ENCODE measurements around the gene CLCN1. TPM values are rescaled to one million over a fixed set of nuclear protein-coding genes. Genes with fewer than 3 reads are reported as not detected.

CLCN1 gene
- total and polyA plus RNA-seq, 2 of the 8 experiments (the other 6 are each of a cell fraction or from before 2014, with no cell fraction given) = 0.36 to 0.41 TPM

DNA sequence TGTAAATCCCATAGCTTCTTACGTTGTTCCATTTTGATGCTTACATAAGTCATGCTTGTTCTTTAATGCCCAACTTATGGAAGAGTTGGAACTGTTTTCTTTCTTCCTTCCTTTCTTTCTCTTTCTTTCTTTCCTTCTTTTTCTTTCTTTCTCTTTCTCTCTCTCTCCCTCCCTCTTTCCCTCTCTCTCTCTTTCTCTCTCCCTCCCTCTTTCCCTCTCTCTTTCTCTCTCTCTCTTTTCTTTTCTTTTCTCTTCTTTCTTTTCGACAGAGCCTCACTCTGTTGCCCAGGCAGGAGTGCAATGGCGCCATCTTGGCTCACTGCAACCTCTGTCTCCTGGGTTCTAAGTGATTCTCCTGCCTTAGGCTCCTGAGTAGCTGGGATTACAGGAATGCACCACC is 27.7 kb downstream of the CLCN1 start:
- H3K27me3 ChIP-seq (replicated peaks in 1 of 4; ENCODE audit: control insufficient read depth in 3 of 4, extremely low read depth in 1 of 4, insufficient read depth in 3 of 4, low read length in 3 of 4) = peaks cover 0 to 3% (median 0%) of the 10 kb centered on the region in 4 experiments; a peak in 2 of 7 replicates
- H3K23me2 ChIP-seq (ENCODE audit: low read depth, low read length) = no peaks in the 10 kb centered on the region; the same call in 1 of the 2 replicates
- H2BK20ac ChIP-seq (ENCODE audit: low read length) = no peak overlapping the region
- H2BK5ac ChIP-seq (ENCODE audit: low read depth, low read length) = no peak overlapping the region
- no peak overlapping the region for H3K4me3 ChIP-seq (ENCODE audit: extremely low read depth in 1 of 4, insufficient read depth in 2 of 4, low read depth in 3 of 4, low read length in 4 of 4)
- no peaks in the 10 kb centered on the region for H3K36me3 ChIP-seq (ENCODE audit: control insufficient read depth in 2 of 4, insufficient read depth in 4 of 4, low read length in 3 of 4)
- peaks cover 0 to 6% (median 3%) of the 10 kb centered on the region in 4 experiments; a peak in 3 of 7 replicates for H3K4me1 ChIP-seq (replicated peaks in 1 of 4; ENCODE audit: control insufficient read depth in 3 of 4, insufficient read depth in 4 of 4, low read length in 3 of 4)
- DNase-seq (ENCODE audit: low read depth in 1 of 2, low spot score in 2 of 2) (no peak), FAIRE-seq (no peak)
- no peaks in the 10 kb centered on the region for H3K9me3 ChIP-seq (ENCODE audit: insufficient read depth in 2 of 2, low read depth in 1 of 2, low read length in 1 of 2)
- H3K18ac ChIP-seq (ENCODE audit: extremely low read depth, low read length) = no peak overlapping the region
- H4K91ac ChIP-seq (replicated peaks; ENCODE audit: insufficient read length, low read length) = no peak overlapping the region
- no peaks in the 10 kb centered on the region for H3K79me2 ChIP-seq (ENCODE audit: control insufficient read depth in 1 of 2, insufficient read depth in 2 of 2, low read length in 2 of 2)
- POLR2A ChIA-PET (ENCODE audit: partially characterized antibody) = interaction anchor here (1.2 to 3.1 kb wide), 3 partner anchors 12 to 62 kb away, joined by 3 to 12 read pairs (median 4); partner anchors contain the start of gene ZYX
- no peak overlapping the region for H2BK120ac ChIP-seq (replicated peaks; ENCODE audit: low read depth, low read length)
- no peak overlapping the region for H3K27ac ChIP-seq (ENCODE audit: low read depth, low read length)
- no peak overlapping the region for H3K56ac ChIP-seq (replicated peaks; ENCODE audit: insufficient read length, low read depth, low read length)
- no peak overlapping the region for H2BK12ac ChIP-seq (ENCODE audit: low read depth, low read length)
- H3K79me1 ChIP-seq (ENCODE audit: low read depth, low read length) = no peaks in the 10 kb centered on the region
- H3K9ac ChIP-seq (replicated peaks in 1 of 4; ENCODE audit: extremely low read depth in 1 of 4, low read depth in 3 of 4, low read length in 3 of 4) = no peak overlapping the region
- TF ChIP-seq YY1 (IDR thresholded peaks at IDR 0.05; ENCODE audit: low read depth, low read length) = peak; percentile 52; the same call in 1 of the 2 replicates
- TF ChIP-seq, protein P1, sequence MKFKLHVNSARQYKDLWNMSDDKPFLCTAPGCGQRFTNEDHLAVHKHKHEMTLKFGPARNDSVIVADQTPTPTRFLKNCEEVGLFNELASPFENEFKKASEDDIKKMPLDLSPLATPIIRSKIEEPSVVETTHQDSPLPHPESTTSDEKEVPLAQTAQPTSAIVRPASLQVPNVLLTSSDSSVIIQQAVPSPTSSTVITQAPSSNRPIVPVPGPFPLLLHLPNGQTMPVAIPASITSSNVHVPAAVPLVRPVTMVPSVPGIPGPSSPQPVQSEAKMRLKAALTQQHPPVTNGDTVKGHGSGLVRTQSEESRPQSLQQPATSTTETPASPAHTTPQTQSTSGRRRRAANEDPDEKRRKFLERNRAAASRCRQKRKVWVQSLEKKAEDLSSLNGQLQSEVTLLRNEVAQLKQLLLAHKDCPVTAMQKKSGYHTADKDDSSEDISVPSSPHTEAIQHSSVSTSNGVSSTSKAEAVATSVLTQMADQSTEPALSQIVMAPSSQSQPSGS (IDR thresholded peaks at IDR 0.05; ENCODE audit: low read length) = no peak
- H4K8ac ChIP-seq (ENCODE audit: extremely low read depth, insufficient read depth, low read length) = no peak overlapping the region
- CTCF ChIA-PET (ENCODE audit: partially characterized antibody) = interaction anchor here (0.7 to 5.8 kb wide), 16 partner anchors 8 to 104 kb away, joined by 3 to 50 read pairs (median 5); partner anchors contain the start of genes CLCN1 and EPHA1
- H3K4me2 ChIP-seq (ENCODE audit: insufficient read depth in 1 of 2, low read depth in 2 of 2, low read length in 2 of 2) = no peak overlapping the region
- H2AK5ac ChIP-seq (ENCODE audit: low read depth, low read length) = no peak overlapping the region
- no peak overlapping the region for H4K5ac ChIP-seq (ENCODE audit: insufficient read length, low read depth, low read length)
- no peak overlapping the region for H3K4ac ChIP-seq (replicated peaks; ENCODE audit: insufficient read length, low read depth, low read length)
- H3K23ac ChIP-seq (ENCODE audit: insufficient read length) = no peak overlapping the region
- H2AFZ ChIP-seq (ENCODE audit: low read length) = no peak overlapping the region
- H3K14ac ChIP-seq (ENCODE audit: insufficient read length) = no peak overlapping the region
- no peaks in the 10 kb centered on the region for H4K20me1 ChIP-seq (replicated peaks in 1 of 2; ENCODE audit: control insufficient read depth in 1 of 2, insufficient read depth in 2 of 2, low read length in 2 of 2)
- 60% methylated on average over 3 of the region's 3 CpGs; no CpG with 5 or more reads in 1 of the 2 experiments for WGBS, 2 experiments (ENCODE audit: extremely low coverage in 1 of 2, insufficient coverage in 1 of 2, insufficient read length in 1 of 2, insufficient replicate concordance in 2 of 2, low coverage in 1 of 2, low lambda C conversion rate in 2 of 2, missing lambda C conversion rate in 1 of 2)
- H2BK15ac ChIP-seq (ENCODE audit: low read length) = no peak overlapping the region
